ENCODE results near the gene PRRC2B. TPM values are rescaled to one million over a fixed set of nuclear protein-coding genes. Genes with fewer than 3 reads are reported as not detected.

Gene PRRC2B
- total RNA-seq, 4 donors from 2014 or later: 102 to 168 (median 144) TPM

GRCh38 chr9:131516930-131517329 is 123.0 kb downstream of the PRRC2B start:
- intact Hi-C loops (cut with DNase I; ENCODE audit: low total_unique reads): no loop called here
- no peak for DNase-seq (ENCODE audit: low spot score in 2 of 2)
- WGBS, 2 donors: 91 to 95% methylated on average over 8 to 9 of the region's 9 CpGs
- H3K4me3 ChIP-seq (ENCODE audit: low read depth, poor library complexity, severe bottlenecking): no peak overlapping the region
- no peak for TF ChIP-seq POLR2A (IDR thresholded peaks at IDR 0.05)
- TF ChIP-seq, protein P1, sequence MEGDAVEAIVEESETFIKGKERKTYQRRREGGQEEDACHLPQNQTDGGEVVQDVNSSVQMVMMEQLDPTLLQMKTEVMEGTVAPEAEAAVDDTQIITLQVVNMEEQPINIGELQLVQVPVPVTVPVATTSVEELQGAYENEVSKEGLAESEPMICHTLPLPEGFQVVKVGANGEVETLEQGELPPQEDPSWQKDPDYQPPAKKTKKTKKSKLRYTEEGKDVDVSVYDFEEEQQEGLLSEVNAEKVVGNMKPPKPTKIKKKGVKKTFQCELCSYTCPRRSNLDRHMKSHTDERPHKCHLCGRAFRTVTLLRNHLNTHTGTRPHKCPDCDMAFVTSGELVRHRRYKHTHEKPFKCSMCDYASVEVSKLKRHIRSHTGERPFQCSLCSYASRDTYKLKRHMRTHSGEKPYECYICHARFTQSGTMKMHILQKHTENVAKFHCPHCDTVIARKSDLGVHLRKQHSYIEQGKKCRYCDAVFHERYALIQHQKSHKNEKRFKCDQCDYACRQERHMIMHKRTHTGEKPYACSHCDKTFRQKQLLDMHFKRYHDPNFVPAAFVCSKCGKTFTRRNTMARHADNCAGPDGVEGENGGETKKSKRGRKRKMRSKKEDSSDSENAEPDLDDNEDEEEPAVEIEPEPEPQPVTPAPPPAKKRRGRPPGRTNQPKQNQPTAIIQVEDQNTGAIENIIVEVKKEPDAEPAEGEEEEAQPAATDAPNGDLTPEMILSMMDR (IDR thresholded peaks at IDR 0.05): no peak

DNA sequence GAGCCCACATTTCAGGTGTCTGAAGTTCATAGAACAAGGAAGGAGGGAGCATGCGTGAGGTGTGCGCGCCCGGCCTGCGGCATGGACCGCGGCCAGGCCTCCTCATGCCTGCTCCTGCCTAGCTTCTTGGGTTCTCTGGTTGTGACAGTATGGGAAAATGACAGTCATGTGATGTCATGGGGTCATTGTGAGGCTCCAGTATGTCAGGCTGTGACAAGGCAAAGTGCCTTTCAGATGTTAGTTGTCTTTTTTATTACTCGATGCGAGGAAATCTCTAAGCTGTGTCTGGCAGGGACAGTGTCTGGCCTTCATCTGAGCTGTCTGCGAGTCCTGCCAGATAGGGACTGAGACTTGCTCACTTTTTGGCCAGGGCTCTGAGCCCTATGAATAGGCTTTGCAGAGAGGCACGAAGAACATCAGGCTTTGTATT is 123.9 kb downstream of the PRRC2B start:
- no peak overlapping the region for H3K4me3 ChIP-seq (ENCODE audit: low read depth, poor library complexity, severe bottlenecking)
- TF ChIP-seq, protein P1 (IDR thresholded peaks at IDR 0.05): no peak
- TF ChIP-seq POLR2A (IDR thresholded peaks at IDR 0.05): no peak
- intact Hi-C loops (cut with DNase I; ENCODE audit: low total_unique reads): no loop called here
- DNase-seq (ENCODE audit: low spot score in 2 of 2): no peak
- WGBS, 2 donors: 82 to 90% methylated on average over 11 of the region's 11 CpGs

DNA sequence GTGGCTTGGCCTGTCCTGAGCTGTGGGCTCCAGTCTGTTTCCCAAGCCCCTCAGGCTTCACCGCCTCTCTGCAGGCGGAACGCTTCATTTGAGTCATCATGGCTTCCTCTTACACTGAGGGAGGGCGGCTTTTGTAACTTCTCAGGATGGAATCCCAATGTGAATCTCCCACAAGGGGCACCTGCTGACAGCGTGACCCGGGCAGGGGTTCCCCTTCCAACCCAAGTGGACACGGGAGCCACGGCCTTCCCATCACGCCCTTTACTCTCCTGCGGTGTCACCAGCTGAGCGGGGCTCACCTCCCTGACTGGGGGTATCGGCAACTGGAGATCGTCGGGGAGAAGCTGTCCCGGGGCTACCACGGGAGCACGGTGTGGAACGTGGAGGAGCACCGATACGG is 124.7 kb downstream of the PRRC2B start:
- TF ChIP-seq, protein P1 (IDR thresholded peaks at IDR 0.05): no peak
- no peak for TF ChIP-seq POLR2A (IDR thresholded peaks at IDR 0.05)
- no peak overlapping the region for H3K4me3 ChIP-seq (ENCODE audit: low read depth, poor library complexity, severe bottlenecking)
- intact Hi-C loops (cut with DNase I; ENCODE audit: low total_unique reads): no loop called here
- 95 to 97% methylated on average over 20 of the region's 20 CpGs for WGBS, 2 donors
- no peak for DNase-seq (ENCODE audit: low spot score in 2 of 2)

- intact Hi-C loops (cut with DNase I; ENCODE audit: low total_unique reads): no loop called here
- WGBS, 2 donors: 75% methylated on average over 16 of the region's 16 CpGs
- TF ChIP-seq POLR2A (IDR thresholded peaks at IDR 0.05): no peak
- TF ChIP-seq, protein P1 (IDR thresholded peaks at IDR 0.05): no peak
Observed at GRCh38 chr9:131520503-131520902, 126.6 kb downstream of the PRRC2B start.

GRCh38 chr9:131521203-131521602 is 127.3 kb downstream of the PRRC2B start:
- no peak for DNase-seq (ENCODE audit: low spot score in 2 of 2)
- intact Hi-C loops (cut with DNase I; ENCODE audit: low total_unique reads): no loop called here
- no peak overlapping the region for H3K4me3 ChIP-seq (ENCODE audit: low read depth, poor library complexity, severe bottlenecking)
- 92 to 96% methylated on average over 10 of the region's 10 CpGs for WGBS, 2 donors
- TF ChIP-seq POLR2A (IDR thresholded peaks at IDR 0.05): no peak
- TF ChIP-seq, protein P1 (IDR thresholded peaks at IDR 0.05): no peak

More at GRCh38 chr9:131520503-131520902, 126.6 kb downstream of the PRRC2B start:
- DNase-seq (ENCODE audit: low spot score in 2 of 2): no peak
- no peak overlapping the region for H3K4me3 ChIP-seq (ENCODE audit: low read depth, poor library complexity, severe bottlenecking)

GRCh38 chr9:131521822-131522221 is 127.9 kb downstream of the PRRC2B start:
- intact Hi-C loops (cut with DNase I; ENCODE audit: low total_unique reads): no loop called here
- TF ChIP-seq, protein P1 (IDR thresholded peaks at IDR 0.05): no peak
- TF ChIP-seq POLR2A (IDR thresholded peaks at IDR 0.05): no peak
- 94 to 96% methylated on average over 13 of the region's 13 CpGs for WGBS, 2 donors
- H3K4me3 ChIP-seq (ENCODE audit: low read depth, poor library complexity, severe bottlenecking): no peak overlapping the region
- DNase-seq (ENCODE audit: low spot score in 2 of 2): no peak

All from lower leg skin (tissue), 4 donors.